Activated CD4-positive, alpha-beta T cell treated with anti-CD3 and anti-CD28 coated beads, Interleukin-2, Interleukin-6, amounts not matched to agents 100 ng/mL and 50 ng/mL, durations not matched to agents 16 hours and 8 hours (primary cell): ENCODE measurements around the gene PSME3.

Source experiments
- DNase-seq: peaks from one replicate; pipeline ENCODE4 v3.0.0-alpha.2; 2020

The PSME3 gene

GRCh38 chr17:42832934-42833766 lies at the start of gene PSME3:
PSME3 (plus strand) TSS chr17:42833397; CDS start chr17:42833632, 235 bp downstream.
- peak; percentile 94 for DNase-seq

DNA sequence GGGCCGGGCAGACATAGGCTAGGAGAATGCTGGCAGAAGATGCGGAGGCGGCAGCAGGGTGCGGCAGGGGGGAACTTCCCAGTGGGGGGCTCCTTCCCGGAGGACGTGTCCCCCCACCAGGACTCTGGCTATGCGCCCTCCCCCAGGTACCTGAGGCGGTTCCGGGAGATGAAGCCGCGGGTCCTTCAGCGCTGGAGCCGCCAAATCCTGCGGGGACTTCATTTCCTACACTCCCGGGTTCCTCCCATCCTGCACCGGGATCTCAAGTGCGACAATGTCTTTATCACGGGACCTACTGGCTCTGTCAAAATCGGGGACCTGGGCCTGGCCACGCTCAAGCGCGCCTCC lies 49.4 kb upstream of the PSME3 start:
- no peak for DNase-seq

DNA sequence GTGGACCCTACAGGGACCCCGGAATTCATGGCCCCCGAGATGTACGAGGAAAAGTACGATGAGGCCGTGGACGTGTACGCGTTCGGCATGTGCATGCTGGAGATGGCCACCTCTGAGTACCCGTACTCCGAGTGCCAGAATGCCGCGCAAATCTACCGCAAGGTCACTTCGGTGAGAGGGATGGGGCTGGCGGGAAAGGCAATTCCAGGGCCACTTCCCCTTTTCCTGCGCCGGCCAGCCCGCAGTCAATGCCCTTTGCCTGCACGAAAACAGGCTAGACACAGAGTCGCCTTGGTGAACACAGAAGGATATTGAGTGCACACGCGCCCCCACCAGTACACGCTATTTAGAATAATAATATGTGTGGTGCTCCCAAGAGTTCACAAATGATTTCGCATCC lies 48.8 kb upstream of the PSME3 start:
- DNase-seq, result no peak

DNA sequence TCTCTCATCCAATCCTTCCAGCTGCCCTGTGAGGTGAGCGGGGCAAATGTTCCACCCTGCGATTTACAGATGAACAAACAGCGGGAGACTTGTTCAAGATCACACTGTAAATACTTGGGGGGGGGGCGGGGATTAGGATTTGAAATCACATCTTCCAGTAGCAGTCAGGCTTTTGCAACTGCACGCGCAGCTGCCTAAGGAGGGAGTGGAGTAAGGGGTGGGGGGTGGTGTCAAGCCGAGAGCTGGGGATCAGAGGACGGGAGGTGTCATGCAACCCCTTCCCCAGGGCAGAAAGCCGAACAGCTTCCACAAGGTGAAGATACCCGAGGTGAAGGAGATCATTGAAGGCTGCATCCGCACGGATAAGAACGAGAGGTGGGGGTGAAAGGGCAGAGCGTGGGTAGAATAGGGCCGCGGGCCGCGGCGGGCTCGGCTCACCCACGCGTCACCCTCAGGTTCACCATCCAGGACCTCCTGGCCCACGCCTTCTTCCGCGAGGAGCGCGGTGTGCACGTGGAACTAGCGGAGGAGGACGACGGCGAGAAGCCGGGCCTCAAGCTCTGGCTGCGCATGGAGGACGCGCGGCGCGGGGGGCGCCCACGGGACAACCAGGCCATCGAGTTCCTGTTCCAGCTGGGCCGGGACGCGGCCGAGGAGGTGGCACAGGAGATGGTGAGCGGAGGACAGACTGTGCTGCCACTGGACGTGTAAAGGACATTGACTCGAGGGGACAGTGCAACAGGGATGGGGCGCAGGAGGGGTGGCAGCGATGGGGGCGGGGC lies 48.2 kb upstream of the PSME3 start:
- DNase-seq, result no peak

- DNase-seq, result no peak
These were observed 45.9 kb upstream of the PSME3 start for GRCh38 chr17:42787266-42787665.

DNA sequence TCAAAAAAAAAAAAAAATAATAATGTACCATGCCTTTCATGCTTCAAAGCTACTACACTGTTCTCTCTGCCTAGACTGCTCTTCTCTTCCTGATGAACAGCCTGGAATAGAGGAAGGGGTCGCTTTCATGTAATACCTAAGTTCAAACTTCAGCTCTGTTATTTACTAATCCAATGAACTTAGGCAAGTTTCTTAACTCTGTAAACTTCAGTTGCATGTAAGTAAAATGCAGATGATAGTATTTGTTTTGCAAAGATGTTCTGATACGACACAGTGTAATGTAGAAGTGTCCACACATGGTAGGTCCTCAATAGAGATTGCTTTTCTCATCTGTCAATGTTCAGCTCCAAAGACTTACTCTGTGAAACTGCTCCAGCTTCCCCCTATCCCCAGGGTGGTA lies 41.2 kb upstream of the PSME3 start:
- no peak for DNase-seq

DNA sequence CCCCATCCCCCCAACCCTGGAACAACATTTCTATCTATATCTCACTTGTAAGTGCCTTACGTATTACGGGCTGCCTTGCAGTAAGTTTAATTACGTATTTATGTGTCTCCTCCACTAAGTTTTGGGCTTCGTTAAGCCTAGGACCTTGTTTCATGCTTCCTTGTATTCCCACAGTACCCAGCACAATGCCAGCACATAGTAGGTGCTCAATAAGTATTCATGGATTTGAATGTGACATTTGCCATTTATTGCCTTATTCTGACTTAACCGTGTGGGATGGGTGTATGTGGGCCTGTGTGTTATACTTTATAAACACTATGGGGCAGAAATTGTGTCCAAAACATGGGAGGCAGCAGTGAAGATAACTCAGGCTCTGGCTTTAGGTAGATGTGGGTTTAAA lies 40.7 kb upstream of the PSME3 start:
- DNase-seq, result no peak

DNA sequence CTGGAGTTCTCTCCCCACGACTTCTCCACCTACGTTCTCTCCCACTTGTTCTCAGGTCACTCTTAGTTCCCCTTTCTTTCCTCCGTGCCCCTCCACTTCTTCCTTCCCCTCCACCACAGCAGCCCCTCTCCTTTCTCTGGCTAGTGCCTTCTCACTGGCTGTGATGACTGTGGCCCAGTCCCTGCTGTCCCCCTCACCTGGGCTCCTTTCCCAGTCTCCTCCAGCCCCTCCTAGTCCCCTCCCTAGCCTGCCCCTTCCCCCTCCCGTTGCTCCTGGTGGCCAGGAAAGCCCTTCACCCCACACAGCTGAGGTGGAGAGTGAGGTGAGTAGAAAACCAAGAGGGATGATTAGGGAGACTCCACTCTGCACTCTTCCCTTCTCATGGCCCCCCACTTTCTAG lies 38.1 kb upstream of the PSME3 start:
- DNase-seq, result no peak

DNA sequence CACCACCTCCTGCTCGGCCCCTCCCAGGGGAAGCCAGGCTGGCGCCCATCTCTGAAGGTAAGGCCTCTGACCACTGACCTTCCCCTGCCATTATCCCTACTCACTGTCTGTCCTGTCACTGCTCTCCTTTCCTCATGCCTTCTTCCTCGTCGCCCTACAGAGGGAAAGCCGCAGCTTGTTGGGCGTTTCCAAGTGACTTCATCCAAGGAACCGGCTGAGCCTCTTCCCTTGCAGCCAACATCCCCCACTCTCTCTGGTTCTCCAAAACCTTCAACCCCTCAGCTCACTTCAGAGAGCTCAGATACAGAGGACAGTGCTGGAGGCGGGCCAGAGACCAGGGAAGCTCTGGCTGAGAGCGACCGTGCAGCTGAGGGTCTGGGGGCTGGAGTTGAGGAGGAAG lies 37.7 kb upstream of the PSME3 start:
- DNase-seq, result no peak

GRCh38 chr17:42796066-42796758 lies 37.0 kb upstream of the PSME3 start:
- DNase-seq, result no peak

DNA sequence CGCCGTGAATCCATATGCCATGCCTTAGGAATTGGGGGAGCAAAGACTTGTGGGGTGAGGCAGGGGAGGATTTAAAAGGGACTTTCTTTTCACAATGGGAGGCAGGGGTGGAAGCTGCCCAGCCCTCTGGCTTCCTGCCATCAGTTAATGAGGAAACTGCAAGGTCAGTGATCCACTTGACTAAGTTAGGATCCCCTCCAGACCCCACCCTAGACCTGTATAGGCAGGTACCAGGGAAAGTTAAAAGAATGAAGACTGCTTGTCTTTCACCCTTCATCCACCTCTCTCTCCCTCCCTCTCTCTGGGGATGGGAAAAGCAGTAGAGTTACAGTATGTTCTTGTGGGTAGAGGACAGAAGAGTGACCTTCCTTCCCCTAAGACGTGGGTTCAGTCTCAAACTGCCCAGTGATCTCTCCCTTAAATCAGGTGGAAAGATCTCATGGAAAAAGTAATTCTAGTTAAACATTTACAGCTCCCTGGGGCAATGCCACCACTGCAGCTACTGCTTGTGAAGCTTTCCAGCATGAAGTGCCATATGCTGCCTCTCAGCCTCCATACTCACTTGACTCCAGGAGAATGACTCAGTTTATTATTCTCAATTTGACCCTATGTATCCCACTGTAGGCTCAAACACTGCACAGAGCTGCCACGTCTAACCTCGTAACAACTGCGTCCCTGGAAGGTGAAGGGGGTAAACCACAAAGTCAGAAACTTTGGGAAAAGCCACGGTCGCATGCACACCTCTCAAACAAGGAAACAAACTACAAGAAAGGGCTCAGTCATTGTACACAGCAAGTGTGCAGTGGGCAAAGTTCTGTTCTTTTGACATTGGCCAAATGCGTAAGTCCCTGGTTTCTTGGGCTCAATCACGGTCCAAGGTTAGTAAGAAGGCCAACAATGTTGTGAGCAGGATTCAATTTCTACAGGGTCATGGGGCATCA lies 35.9 kb upstream of the PSME3 start:
- no peak for DNase-seq

DNA sequence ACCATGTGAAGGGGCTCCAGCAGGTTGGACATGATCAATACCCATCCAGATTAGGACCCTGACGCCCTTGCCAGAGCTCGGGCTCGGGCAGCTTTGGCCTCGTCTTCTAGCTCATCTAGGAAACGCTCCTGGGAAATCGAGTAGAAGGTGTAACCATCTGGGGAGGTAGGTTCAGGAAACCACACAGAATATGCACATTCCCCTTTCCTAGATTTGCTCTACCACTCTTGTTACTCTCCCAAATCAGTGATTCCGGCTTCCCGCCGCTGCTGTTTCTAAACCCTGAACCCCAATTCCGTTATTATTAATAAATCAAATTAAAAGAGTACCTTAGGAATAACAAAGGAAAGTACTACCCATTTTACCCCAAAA lies 35.2 kb upstream of the PSME3 start:
- no peak for DNase-seq

DNA sequence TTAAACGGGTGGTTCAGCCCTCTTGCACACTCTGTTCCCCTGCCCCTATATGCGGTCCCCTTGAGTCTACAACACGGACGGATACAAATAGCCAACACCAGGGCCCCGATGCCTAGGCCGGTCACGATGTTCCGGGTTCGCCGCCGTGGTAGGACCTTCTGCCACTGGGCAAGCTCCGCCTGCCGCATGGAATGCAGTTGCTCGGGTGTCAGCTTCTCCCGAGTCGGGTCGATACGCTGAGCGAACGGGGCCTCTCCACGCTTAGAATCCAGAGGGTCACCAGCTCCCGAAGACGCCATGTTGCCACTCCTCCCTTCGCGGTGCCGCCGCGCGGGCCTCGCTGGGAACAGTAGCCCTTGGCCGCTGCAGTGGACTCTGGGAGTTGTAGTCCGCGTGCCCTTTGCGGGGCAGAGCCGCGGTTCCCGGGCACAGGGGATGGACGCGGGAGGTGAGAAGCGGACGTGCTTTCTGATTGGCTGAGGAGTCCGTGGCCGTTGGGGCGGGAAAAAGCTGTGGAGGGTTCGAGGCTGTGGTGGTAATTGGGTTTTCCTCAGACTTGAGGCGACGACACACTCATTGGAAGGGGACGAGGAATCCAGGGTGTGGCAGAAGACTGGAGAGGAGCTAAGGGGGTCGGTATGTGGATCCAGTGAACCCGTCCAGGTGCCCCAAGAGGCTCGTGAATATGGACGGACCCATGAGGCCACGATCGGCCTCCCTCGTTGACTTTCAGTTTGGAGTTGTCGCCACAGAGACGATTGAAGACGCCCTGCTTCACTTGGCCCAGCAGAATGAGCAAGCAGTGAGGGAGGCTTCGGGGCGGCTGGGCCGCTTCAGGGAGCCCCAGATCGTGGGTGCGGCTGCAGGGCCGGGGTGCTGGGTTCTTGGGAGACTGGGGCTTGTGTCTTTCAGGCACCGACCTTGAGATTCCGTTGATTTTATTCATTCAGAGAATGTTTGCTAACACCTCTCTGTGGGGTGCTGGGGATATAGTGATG lies 34.5 kb upstream of the PSME3 start, which contains the start of the genes CNTD1 and COA3:
Gene CNTD1 (plus strand): TSS at position 479 of the 998 bp plus-strand sequence. CDS start 207 bp downstream, at position 686.
Gene COA3 (minus strand): TSS at position 322 of the 998 bp plus-strand sequence. CDS start 23 bp downstream, at position 299.
- DNase-seq, result peak; percentile 93

DNA sequence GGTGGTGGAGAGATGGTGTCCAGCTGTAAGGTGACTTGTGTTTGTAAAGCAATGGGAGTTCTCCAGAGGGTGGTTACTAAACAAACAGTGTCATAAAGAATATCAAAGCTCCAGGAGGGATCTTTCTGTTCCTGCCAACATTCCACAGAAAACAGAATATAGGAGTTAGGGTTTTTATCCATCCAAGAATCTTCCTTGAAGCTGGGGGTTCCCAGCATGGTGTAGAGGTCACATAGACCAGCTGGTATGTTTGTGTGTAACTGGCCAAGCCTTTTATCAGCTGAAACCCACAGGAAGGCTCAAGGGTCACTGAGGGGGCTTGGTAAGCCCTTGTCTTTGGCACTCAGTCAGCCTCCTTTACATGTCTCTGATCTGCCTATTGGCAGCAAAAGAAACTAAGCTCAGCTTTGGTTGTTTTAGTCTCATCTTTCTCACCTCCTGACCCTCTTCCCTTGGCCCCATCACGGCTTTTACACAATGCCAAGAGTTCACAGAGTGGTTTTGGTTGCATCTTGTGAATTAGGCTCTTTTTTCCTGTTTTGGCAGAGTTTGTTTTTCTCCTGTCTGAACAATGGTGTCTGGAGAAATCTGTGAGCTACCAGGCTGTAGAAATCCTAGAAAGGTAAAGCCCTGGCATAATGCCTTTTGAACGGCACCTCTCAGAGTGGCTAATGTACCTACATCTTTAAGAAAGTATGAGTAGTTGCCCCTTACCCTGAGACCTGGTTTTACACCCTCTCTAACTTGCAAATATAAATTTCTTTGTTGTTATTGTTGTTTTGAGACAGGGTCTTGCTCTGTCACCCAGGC lies 29.9 kb upstream of the PSME3 start:
- no peak for DNase-seq

- DNase-seq, result no peak
These were observed 28.3 kb upstream of the PSME3 start for GRCh38 chr17:42804918-42805367.

GRCh38 chr17:42806249-42806648 lies 26.9 kb upstream of the PSME3 start:
- DNase-seq, result no peak

DNA sequence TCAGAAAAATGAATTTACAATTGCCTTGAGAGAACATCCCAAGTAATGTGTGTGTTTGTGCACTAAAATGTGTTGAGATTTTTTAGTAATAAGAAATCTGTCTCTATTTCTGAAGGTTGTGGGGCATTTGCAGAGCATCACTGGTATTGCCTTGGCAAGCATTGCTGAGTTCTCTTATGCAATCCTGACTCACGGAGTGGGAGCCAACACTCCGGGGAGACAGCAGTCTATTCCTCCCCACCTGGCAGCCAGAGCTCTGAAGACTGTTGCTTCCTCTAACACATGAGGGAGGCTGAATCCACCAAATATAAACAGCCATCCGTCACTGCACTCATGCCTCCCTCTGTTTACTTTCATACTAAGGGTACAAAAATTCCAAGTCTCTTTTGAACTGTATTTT lies 23.9 kb upstream of the PSME3 start:
- no peak for DNase-seq

DNA sequence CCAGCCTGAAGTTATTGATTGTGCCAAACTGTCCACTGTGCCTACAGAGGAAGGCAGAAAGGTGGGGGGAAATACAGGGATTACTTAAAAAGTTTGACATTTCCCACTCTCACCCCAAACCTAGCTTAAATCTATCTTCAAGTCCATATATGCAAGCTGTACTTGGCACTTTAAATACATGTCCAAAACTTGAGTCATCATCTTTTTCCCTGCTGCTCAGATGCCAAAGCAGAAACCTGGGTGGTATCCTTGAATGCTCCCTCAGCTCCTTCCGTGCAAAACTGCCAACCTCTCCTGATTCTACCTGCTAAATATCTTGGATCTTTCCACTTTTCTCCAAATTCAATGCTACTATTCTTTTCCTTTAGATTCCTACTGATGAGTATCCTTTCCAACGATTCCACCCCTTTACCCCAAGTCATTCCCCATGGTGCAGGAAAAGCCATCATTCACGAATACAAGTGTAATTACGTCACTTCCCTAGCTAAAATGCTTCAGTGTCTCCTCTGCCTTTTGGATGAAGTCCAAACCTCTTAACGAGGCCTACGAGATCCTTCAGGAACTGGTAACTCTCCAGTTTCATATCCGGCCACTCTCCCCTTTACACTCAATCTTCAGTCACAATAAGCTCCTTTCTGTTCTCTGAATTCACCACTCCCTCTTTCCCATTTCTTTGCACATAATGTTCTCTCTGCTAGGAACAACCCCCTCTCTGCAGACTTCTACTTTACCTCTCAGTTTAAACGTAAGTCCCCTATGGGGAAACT lies 18.4 kb upstream of the PSME3 start:
- DNase-seq, result no peak

GRCh38 chr17:42817866-42818265 lies 15.3 kb upstream of the PSME3 start:
- no peak for DNase-seq
